ENCODE measurements around the gene PIK3R3.

PIK3R3 gene

DNA sequence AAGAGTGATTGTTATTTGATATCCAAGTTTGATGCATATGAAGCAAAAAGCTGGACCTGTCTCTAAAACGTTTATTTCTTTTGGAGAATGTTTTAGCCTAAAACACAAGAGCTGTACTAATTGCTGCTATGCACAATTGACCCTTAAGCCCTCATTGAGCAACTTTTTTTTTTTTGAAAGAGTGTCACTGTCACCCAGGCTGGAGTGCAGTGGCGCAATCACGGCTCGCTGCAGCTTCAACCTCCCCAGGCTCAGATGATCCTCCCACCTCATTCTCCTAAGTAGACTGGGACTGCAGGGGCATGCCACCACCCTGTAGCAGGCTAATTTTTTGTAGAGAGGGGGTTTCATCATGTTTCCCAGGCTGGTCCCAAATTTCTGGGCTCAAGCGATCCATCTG, 129.1 kb downstream of the PIK3R3 start:
- no peak for DNase-seq (ENCODE audit: extremely low read depth, insufficient read length)
- peaks cover 3% of the 10 kb centered on the region for H3K36me3 ChIP-seq (ENCODE audit: control insufficient read depth, insufficient read depth, low read length)
- no peak overlapping the region for H3K4me3 ChIP-seq (replicated peaks; ENCODE audit: low read depth, low read length)
- H3K27me3 ChIP-seq (replicated peaks; ENCODE audit: control insufficient read depth, insufficient read depth, low read length) = no peaks in the 10 kb centered on the region
- TF ChIP-seq, protein P1, sequence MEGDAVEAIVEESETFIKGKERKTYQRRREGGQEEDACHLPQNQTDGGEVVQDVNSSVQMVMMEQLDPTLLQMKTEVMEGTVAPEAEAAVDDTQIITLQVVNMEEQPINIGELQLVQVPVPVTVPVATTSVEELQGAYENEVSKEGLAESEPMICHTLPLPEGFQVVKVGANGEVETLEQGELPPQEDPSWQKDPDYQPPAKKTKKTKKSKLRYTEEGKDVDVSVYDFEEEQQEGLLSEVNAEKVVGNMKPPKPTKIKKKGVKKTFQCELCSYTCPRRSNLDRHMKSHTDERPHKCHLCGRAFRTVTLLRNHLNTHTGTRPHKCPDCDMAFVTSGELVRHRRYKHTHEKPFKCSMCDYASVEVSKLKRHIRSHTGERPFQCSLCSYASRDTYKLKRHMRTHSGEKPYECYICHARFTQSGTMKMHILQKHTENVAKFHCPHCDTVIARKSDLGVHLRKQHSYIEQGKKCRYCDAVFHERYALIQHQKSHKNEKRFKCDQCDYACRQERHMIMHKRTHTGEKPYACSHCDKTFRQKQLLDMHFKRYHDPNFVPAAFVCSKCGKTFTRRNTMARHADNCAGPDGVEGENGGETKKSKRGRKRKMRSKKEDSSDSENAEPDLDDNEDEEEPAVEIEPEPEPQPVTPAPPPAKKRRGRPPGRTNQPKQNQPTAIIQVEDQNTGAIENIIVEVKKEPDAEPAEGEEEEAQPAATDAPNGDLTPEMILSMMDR (IDR thresholded peaks at IDR 0.05; ENCODE audit: insufficient read depth, low read length, poor library complexity, severe bottlenecking) = no peak

DNA sequence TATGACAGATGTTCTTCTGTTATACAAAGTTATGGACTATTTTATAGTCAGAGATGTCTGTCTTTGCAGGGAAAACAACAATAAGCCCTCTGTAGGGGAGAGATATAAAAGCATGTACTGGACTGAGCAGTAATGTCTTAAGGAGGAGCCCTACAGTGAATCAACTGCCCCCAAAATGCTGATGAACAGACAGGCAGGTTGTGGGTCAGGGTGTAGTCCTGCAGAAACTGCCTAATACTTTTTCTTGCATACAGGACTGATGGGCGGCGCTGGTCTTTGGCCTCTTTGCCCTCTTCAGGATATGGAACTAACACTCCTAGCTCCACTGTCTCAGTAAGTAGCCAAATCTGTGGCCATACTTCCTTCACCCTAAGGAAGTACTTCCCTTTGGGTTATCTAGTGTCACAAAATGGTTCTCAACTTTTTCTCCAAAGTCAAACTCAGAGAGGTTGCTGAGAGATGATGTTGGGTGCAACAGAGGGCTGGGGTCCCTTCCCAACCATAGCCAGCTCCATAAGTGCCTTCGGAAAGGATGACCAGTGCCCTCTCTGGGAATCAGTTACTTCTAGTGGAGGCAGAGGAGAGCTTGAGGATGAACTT, 129.8 kb downstream of the PIK3R3 start:
- TF ChIP-seq, protein P1 (IDR thresholded peaks at IDR 0.05; ENCODE audit: insufficient read depth, low read length, poor library complexity, severe bottlenecking) = no peak
- Histone ChIP-seq H3K36me3 (ENCODE audit: control insufficient read depth, insufficient read depth, low read length) (peaks cover 3% of the 10 kb centered on the region), H3K27me3 (replicated peaks; ENCODE audit: control insufficient read depth, insufficient read depth, low read length) (no peaks in the 10 kb centered on the region), H3K4me3 (replicated peaks; ENCODE audit: low read depth, low read length) (no peak overlapping the region)
- no peak for DNase-seq (ENCODE audit: extremely low read depth, insufficient read length)

DNA sequence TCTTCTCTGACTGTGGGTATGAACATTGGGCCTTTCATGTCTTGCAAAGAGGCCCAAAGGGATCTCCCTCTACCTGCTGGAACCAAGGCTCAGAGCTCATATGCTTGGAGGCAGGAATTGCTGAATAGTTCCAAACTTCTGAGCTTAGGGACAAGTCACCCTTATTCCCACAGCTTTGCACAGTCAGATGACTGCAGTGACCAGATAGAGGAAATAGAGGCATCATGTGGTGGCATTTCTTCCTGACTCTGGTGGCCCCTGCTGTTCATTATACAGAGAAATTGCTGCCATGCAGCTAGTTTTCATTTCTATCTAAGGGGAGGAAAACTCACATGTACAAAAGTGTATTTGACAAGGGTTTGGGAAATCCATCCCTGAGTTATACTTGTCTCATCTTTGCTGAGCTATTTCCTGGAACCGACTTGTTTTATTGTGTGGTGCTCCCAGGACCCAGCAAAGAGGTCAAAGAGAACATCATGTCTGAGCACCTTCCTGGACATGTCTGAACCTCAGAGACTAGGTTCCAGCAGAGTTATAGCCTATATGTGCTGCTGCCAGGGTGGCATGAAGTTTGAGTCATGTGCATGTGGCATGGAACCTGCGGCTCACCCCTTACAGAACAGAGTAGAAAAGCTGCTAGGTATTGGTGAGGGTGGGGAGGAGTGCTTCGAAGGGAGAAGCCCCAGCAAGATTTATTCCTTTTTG, 131.2 kb downstream of the PIK3R3 start:
- TF ChIP-seq, protein P1 (IDR thresholded peaks at IDR 0.05; ENCODE audit: insufficient read depth, low read length, poor library complexity, severe bottlenecking) = peak; percentile 1
- DNase-seq (ENCODE audit: extremely low read depth, insufficient read length) = no peak
- H3K36me3 ChIP-seq (ENCODE audit: control insufficient read depth, insufficient read depth, low read length) = peaks cover 3% of the 10 kb centered on the region
- no peak overlapping the region for H3K4me3 ChIP-seq (replicated peaks; ENCODE audit: low read depth, low read length)
- H3K27me3 ChIP-seq (replicated peaks; ENCODE audit: control insufficient read depth, insufficient read depth, low read length) = no peaks in the 10 kb centered on the region

DNA sequence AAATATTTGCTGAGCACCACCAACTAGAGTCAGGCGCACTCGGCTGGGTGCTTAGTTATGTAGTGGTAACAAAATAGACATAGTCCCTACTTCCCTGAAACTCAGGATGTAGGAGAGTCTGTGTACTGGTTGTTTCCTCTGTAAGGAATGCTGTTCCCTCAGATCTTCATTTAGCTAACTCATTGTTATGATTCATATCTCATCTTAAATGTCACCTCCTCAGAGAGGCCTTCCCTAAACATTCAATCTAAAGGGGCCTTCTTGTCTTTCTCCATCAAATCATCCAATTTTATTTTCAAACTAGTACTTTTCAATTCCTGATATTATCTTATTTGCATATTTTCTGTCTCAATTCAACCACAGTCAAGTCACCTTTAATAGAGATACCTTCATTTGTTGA, 132.9 kb downstream of the PIK3R3 start:
- Histone ChIP-seq H3K36me3 (ENCODE audit: control insufficient read depth, insufficient read depth, low read length) (peaks cover 3% of the 10 kb centered on the region), H3K27me3 (replicated peaks; ENCODE audit: control insufficient read depth, insufficient read depth, low read length) (no peaks in the 10 kb centered on the region), H3K4me3 (replicated peaks; ENCODE audit: low read depth, low read length) (no peak overlapping the region)
- TF ChIP-seq, protein P1 (IDR thresholded peaks at IDR 0.05; ENCODE audit: insufficient read depth, low read length, poor library complexity, severe bottlenecking) = no peak
- DNase-seq (ENCODE audit: extremely low read depth, insufficient read length) = no peak

DNA sequence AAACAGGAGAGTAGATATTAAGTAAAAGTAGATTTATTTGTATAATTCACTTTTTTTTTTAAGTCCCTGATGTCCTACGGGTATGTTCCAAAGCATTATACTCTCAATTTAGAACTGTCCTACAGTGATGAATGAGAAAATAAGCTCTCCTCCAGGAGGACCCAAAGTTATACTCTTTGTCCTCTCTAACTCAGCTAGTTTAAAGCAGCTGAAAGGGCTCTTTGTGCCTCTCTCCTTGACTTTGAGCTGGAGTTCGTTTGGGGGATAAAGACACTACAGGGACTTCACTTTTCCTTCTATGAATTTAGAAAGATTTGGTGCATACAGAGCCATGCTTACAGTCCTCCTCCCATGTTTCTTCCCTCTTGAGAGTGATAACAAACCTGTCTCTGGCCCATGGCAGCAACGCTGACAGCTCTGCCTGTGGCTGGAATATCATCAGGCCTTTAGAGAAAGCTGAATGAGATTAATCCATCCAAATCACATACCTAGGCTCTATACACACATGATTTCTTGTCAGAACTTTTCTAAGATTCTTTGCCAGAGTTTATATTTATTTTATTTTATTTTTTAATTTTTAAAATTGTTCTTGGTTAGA, 134.3 kb downstream of the PIK3R3 start:
- TF ChIP-seq, protein P1 (IDR thresholded peaks at IDR 0.05; ENCODE audit: insufficient read depth, low read length, poor library complexity, severe bottlenecking) = no peak
- H3K36me3 ChIP-seq (ENCODE audit: control insufficient read depth, insufficient read depth, low read length) = peaks cover 3% of the 10 kb centered on the region; the same call in 1 of the 2 replicates

More for the DNA sequence above, 134.3 kb downstream of the PIK3R3 start:
- no peak for DNase-seq (ENCODE audit: extremely low read depth, insufficient read length)
- Histone ChIP-seq H3K4me3 (replicated peaks; ENCODE audit: low read depth, low read length) (no peak overlapping the region), H3K27me3 (replicated peaks; ENCODE audit: control insufficient read depth, insufficient read depth, low read length) (no peaks in the 10 kb centered on the region)
